GM18520 (cell line): ENCODE measurements around the gene THAP10.
"Not testable (repeated sequence)": the region's sequence is repeated elsewhere in the genome, so short reads cannot be mapped to it uniquely, and the experiment has no call there.

ENCODE experiments used
- ATAC-seq: cut with Tn5 transposase; IDR thresholded peaks from one replicate; pipeline ENCODE4 v1.9.1; 2021; ENCODE audit not compliant: unreplicated experiment

THAP10 gene

DNA sequence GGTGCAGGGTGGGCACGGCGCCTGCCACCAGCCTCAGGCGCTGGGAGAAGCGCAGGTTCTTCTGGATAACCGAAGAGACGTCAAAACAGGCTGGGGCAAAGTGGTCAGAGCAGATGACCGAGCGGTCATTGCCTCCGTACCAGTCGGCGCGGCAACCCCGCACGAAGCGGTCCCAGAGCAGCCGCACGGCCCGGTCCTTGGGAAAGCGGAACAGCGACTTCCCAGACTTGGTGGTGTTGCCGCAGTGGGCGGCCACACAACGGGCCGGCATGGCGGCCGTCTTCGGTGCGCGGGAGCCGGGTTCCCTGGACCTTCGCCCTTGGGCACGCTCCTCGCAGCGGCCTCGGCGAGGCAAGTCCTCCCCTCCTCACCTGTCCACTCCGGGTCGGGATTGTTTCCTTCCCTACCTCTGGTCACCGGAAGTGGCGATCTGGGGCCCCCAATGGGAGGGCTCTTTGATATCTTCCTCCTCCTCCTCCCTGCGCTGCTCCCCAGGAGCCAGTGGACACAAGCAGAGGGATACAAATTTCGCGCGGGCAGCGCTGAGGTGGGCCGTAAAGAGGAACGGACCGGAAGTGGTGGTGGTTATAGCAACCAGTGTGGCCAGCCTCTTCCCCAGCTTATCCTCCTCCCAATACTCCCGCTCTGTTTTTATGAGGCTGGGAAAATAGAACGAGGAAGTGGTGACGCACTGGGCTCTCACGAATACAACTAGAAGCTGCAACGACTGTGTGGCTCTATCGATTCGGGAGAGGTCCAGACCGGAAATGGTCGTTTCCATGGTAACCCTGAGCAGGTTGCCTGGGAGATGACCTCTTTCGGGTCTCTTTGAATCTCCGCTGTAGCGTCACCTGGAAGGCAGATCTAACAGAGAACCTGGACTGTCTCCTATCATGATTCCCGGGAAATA is at the start of gene THAP10, which contains the start of gene LRRC49:
Gene THAP10, minus strand, starts transcription at position 432 of the 910 bp plus-strand sequence. Its CDS starts 161 bp downstream, at position 271.
Gene LRRC49, plus strand, starts transcription at position 825 of the 910 bp plus-strand sequence. Its CDS starts 69 bp downstream, at position 894.
- peak; percentile 44 for ATAC-seq

GRCh38 chr15:70936326-70936725 is 44.1 kb upstream of the THAP10 start:
- ATAC-seq = no peak

DNA sequence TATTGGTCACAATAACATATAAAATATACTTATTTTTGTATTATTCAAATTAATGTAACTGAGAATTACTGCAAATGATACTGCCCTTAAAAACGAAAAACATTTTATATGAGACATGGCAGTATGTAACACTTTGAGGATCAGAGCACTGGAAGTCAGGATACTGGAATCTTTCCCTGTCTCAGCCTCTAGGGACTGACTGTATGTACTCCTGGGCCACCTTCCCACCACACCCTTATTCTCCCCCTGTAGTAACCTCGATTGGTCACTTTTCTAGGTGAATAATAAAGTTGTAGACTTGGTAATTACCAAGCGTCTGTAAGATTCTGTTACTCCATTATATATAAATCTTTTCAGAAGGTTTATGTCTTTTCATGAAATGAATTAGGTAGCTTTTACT is 43.4 kb upstream of the THAP10 start:
- no peak for ATAC-seq

GRCh38 chr15:70933411-70933810 is 41.2 kb upstream of the THAP10 start:
- no peak for ATAC-seq

DNA sequence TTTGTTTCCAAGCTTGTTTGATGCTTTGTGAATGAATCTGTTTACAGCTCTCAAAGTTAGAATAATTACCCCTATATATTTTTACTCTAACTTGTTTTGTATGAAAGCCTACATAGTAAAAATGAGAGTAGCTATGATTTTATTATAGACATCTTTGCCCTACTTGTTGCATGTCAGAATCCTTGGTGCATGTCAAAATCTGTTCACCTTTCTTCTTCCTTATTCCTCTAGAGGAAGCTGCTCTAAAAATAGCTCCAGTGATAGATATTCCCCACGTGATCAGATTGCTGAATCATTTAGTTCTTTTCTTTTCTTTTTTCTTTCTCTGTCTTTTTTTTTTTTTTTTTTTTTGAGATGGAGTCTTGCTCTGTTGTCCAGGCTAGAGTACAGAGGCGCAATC is 40.2 kb upstream of the THAP10 start:
- ATAC-seq = no peak

DNA sequence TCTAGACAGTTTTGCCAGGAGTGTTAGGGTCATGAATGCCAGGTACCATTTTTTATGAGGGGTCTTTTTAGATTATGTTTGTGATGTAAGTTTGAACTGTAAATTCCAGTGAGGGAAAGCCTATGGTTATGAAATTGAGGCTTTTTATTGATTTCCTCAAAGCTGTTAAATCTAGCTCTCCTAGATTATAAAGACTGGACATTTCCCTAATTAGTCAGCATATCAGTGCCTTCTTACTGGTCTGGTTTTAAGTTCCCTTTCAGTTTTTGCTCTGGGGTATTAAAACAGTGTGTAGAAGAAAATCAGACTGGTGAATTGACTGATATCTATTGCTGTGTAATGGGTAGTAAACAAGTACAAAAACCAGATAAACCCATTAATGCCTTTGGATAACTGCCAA is 39.6 kb upstream of the THAP10 start:
- no peak for ATAC-seq

- not testable (repeated sequence) for ATAC-seq
Observed at GRCh38 chr15:70926914-70927313, 34.7 kb upstream of the THAP10 start.

DNA sequence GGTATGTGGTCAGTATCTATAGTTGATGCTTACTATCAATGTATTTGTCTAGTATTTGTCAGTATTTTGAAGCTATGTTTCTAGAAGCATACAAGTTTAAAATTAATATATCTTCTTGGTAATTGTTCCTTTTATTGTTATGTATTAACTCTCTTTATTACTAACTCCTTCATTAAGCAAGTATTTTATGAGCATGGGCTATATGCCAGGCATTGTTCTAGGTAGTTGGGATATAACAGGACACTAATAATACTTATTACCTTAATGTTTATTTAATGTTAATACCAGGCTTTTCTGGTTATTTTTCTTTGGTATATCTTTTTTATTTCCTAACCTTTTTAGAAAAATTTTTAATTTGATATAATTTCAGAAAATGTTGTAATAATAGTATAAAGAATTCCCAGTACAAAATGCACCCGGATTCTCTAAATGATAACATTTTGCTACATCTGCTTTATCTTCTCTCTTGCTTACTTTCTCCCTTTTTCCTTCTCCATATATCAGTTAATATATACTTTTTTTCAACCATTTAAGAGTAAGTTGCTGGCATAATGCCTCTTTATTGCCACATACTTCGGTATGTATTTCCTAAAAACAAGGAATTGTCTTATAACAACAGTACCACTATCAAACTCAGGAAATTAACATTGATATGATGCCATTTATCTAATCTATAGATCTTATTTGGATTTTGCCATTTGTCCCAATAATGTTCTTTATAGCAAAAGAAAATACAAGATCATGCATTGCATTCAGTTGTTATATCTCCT is 31.3 kb upstream of the THAP10 start:
- no peak for ATAC-seq

DNA sequence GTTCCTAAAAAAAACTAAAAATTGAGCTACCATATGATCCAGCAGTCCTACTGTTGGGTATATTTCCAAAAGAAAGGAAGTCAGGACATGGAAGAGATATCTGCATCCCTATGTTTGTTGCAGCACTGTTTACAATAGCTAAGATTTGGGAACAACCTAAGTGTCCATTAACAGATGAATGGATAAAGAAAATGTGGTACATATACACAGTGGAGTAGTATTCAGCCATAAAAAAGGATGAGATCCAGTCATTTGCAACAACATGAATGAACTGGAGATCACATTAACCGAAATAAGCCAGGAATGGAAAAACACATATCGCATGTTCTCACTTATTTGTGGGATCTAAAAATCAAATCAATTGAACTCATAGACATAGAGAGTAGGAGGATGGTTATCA is 29.9 kb upstream of the THAP10 start:
- no peak for ATAC-seq

DNA sequence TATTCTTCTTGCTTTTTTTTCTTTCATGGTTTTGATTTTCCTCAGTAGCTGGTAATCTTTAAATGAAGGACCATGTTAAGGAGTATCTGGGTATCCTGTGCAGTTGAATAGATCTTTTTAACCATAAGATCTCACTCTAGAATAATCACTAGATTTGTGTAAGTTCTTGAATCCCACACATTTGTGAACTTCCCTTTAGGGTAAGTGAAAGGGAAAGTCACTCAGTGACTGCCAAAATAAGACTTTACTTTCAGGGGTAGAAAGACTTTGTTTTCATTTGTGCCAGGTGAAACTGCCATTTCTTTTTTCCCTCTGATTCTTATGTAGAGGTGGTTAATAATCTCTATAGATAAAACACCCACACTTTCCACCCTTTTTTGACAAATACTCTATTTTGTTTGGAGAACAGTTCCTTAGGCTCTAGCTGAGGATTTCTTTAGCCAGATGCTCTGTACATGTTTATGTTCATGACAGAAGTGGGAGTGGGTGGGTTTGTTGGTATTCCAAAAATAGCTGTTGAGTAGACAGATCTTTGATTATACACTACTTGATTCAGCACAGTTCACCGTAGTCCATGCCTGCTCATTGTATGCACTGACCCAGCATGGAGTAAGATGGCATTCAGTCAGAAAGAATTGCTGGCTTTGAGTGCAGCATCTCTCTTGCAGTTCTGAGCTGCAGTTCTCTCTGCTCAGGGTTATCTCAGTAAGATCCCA is 28.9 kb upstream of the THAP10 start:
- ATAC-seq = no peak

- ATAC-seq = no peak
Observed at GRCh38 chr15:70917955-70918354, 25.7 kb upstream of the THAP10 start.

GRCh38 chr15:70916531-70916930 is 24.3 kb upstream of the THAP10 start:
- no peak for ATAC-seq

DNA sequence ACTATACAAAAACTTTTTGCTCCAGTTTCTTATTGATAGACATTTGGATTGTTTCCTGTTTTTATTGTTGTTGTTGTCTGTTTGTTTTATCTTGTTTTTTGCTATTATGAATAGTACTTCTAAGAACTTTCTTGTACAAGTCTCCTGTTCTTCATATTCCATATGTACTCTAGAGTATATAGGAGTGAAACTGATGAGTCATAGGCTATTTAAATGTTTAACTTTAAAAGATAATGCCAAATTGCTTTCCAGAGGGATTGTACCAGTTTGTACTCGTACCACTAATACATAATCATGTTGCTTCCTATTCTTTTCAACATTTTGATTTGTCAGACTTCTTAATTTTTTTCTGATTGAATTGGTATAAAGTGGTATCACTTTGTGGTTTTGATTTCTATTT is 20.0 kb upstream of the THAP10 start:
- ATAC-seq = no peak

- no peak for ATAC-seq
Observed at GRCh38 chr15:70910958-70911357, 18.7 kb upstream of the THAP10 start.

- no peak for ATAC-seq
Observed at GRCh38 chr15:70907784-70908471, 15.7 kb upstream of the THAP10 start.

DNA sequence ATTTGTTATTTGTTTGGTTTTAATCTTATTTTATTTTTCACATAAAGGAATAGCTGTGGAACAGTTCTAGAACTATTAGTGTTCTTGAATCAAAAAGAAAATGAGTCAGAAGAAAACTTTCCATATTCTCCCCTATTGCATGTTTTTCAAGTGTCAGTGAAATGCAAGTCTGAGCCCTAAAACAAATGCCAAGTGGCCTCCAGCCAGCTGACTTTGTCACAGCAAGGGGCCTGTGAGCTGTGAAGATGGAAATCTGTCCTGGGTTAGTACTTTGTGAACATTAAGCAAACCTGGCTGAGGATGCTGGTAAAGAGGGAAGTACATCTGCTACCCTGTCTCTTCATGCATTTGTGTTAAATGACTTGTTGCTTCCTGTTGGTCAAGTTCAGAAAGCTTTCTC is 14.6 kb upstream of the THAP10 start:
- no peak for ATAC-seq

GRCh38 chr15:70902107-70902506 is 9.9 kb upstream of the THAP10 start:
- ATAC-seq = no peak

GRCh38 chr15:70892912-70893560 is 803 bp upstream of the THAP10 start:
- no peak for ATAC-seq

GRCh38 chr15:70882361-70882760 is 9.9 kb downstream of the THAP10 start:
- no peak for ATAC-seq

DNA sequence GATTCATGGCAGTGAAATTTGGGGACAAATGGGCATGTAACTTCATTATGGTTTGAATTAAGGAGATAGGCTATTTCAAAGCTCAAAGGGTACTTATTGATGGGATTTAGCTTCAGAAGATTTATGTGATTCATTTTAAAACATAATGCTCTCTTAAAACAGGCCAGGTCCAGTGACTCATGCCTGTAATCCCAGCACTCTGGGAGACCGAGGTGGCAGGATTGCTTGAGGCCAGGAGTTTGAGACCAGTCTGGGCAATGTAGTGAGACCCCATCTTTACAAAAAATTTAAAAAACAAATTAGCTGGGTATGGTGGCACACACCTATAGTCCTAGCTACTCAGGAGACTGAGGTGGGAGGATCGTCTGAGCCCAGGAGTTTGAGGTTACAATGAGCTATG is 11.5 kb downstream of the THAP10 start:
- no peak for ATAC-seq
